ENCODE measurements around the gene HACD2.

Gene HACD2

DNA sequence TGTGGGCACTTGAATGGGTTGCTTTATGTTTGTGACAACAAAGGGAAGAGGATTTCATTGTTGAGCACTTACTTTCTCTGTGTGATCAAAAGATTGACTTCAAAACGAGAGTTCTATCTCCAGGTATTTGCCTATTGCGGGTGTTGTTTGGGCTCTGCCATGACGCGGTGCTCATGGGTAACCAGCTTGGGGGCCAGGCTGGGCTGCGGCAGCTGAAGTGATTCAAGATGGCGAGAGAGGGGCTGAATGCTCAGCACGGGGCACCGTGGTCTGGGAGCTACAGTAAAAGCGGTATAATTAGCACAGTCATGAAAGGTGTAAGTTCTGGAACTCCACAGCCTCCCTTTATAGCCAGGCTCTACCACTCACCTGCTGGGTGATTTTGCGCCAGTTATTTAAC, 105.0 kb downstream of the HACD2 start:
- no peak for DNase-seq

DNA sequence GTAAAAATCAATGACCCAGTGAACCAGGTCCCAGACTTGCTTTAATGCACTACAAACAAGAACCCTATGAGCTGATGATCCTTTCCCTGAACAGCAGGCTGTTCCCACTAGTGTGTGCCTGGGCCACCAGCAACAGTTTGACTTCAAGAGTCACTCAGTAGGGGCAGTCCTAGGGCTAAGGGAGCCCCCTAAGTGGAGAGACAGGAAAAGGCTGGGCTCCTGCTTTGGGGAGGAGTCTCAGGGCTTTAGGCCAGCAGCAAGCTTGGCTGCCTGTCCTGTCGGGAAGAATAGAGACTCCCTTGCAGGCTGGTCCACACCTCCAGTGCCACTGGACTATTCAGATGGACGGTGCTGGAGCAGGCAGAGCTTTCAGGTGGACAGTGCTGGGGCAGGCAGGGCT, 106.5 kb downstream of the HACD2 start:
- DNase-seq = no peak

DNA sequence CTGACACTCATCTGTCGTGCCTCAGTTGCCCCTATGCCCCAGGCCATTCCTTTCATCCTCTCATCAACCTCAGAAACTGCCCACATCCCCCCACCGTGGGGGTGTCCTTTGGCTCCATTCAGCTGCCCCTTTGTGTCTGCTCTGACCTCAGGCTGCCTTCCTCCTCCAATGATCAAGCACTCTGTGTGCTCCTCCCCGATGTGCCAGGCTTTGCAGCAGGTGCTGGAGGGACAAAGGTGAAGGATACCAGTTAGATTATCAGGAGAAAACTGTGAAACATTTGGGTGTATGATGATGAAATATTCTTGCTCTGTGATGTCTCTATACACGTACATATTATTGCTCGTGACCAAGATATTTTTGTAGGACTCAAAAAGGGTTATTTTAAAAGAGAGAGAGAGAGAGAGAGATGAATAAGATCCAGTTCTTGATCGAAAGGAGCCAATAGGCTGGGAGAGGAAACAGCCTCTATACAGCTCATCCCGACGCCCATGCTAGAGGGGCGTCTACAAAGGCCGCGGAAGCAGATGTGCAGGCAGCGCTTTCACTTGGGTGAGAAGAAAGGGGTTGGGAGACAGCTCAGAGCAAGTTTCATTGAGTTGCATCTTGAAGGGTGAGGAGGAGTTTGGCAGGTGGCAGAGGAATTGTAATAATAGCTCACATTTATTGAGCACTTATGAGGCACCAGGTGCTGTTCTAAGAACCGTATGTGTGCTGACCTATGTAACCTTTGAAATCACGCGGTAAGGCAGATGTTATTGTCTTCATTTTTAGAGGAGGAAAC, 107.7 kb downstream of the HACD2 start:
- DNase-seq = no peak

DNA sequence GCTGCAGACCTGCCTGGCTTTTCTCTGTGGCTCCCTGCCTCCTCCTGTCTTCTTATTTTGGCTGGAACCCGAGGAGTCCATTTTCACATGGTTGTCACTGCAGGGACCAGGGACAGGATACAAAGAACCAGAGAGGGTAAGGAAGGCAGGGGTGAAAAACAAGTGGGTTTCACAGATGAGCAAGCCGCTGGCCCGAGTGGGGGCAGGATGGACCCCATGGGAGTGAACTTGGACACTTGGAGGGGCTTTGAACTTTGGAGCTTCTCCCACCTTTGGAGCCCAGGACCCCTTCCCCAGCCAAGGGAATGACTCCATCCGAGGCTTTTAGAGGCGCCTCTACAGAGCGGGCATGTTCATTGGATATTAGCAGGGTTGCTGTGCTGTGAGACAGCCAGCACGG, 109.1 kb downstream of the HACD2 start:
- no peak for DNase-seq

DNA sequence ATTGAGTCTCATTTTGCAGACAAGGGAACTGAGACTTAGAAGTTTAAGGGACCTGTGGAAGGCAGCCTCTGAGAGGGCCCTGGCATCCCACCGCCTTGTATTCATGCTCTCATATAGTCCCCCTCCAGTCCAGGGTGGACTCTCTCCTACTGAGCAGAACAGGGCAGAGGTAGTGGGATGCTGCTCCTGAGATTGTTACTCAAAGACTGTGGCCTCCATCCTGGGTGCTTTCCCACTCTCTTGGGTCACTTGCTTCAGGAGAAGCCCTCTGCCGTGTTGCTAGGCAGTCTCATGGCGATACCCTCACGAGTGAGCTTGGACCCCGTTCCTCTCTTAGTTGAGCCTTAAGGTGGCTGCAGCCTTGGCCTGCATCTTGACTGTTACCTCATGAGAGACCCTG, 113.7 kb downstream of the HACD2 start:
- no peak for DNase-seq

DNA sequence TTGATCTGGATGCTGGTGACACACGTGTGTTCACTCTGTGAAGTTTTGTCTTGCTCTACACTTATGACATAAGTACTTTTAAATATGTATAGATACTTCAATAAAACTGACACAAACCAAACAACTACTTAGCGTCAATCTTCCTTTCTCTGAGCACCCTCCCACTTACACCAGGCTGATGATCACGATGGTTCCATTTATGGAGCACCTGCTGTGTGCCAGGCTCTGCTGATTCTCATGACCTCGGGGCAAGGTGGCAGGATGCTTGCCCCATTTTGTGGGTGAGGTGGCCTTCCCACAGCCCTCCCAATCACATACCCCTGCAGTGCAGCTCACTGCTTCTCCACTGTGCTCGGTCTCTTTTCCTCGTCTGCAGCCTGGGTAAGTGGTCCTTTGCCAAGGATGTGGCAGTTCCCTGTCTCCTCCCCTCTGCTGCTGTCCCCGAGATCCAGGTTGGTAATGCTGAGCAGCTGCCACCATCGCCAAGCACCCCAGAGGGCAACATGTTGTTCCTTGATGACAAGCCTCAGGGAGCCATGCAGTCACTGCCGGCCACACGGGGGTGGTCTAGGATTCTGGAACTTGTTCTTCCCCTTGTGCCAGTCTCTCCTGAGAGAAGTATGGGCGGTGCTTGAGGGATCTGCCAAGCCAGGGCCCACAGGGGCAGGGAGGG, 115.4 kb downstream of the HACD2 start:
- DNase-seq = no peak

DNA sequence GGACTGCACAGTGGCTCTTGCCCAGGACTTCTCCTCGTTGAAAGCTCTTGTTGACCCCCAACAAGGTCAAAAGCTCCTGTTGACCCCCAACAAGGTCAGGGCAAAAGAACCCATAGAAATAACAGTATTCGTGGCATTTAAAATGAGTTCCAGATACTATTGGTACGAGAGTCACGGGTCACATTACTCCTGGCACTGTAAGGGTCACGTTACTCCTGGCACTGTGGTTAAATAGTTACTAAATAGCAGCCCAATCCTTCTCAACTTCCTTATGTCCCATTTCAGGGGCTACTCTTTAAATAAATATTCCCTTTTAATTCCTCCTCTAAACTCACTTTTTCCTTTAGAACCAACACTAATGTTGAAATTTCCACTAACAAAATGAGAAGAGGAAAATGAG, 117.8 kb downstream of the HACD2 start:
- no peak for DNase-seq

DNA sequence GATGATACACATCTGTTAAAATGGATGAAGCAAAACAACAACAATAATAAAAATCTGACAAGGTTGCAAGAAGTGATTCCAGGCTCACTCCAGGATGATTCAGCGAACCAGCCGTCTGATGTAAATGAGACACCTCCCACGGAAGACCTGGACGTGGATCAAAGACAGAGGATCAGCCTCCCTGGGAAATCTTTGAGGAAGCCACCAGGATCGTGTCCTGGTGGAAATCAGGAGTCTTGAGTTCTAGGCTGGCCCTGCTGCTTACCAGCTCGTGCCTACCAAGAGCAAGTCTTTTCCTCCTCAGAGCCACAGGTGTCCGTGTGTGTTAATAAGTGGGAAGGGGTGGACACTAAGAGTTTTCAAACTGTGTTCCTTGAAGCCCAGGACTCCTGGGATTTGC, 120.6 kb downstream of the HACD2 start:
- no peak for DNase-seq

DNA sequence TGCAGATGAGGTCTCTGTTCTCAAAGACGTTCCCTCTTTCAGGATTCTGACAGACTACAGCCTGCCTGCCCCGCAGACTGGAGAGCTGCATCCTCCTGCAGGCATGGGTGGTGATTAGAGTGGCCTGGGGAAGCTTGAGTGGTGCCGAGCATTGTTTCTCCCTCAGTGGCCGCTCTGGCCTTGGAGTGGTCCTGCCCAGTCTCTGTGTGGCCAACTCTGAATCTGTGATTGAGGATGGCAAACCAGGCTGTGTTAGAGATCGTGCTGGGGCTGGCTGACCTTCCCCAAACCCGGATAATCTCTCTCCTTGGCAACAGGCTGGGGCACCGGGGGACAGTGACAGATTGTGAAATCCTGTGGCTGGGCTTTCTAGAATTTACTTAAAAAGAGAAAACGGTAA, 125.0 kb downstream of the HACD2 start:
- DNase-seq = no peak

DNA sequence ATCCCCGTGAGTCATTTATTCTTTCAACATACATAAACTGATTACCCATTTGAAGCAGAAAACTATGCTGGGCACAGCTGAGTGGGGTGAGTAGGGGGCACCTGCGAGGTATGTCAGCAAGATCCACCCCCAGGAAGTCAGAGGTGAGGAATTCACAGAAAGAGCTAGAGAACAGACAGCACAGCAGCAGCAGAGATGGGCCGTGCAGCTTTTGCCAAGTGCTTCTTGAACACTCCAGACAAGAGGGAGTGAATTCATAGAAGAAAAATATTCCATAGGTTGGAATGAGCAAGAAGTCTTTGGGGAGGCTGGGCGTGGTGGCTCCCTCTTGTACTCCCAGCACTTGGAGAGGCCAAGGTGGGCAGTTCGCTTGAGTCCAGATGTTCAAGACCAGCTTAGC, 126.6 kb downstream of the HACD2 start:
- DNase-seq = no peak

DNA sequence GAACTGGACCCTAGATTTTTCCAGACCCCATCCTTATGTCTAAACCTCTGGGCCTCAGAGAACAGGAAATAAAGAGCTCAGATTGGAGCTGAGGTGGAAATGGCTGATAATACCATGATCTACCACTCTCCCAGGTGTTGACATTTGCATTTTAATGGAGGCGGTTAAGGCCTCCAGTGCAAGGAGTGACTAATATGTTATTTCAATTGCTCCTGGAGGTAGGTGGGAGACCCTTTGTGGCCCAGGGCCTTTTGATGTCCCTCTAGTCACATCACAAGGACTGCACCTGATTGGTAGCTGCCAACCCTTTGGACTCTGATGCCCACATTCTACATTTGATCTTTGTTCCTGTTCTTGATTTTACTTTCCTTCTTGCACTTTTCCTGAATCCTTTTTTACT, 127.0 kb downstream of the HACD2 start:
- no peak for DNase-seq

DNA sequence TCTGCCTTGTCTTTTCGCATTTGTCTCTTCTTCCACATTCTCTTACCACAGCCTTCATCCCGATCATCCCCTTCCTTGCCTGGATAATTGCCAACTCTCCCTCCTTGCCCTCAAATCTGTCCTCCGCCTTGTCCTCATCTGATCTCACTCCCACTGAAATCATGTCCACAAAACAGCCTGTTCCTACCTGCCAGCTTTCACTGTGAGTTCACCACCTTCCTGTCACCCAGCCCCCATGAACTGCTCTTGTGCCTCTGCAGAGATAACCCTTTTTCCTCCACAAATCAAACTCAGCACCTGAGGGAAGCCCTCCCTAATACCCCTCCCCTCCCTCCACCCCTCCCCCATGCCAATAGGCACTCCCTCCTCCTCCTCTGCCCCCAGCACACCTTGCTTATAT, 131.2 kb downstream of the HACD2 start:
- no peak for DNase-seq

DNA sequence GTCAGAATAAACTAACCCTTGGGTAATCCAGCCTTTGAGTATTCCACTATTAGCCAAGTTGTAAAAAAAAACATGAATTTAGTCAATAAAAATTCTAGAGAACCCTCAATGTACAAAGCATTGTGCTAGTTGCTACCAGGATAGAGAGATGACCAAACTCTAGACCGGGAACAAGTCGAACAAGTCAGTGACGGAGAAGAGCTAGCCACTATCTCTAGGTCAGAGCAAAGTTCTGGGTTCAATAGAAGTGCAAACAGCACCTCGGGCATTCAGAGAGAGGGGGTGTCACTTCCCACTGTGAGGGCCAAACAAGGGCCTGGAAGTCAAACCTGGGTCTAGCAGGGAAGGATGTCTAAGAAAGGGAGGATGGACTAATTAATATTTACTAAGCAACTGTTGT, 133.7 kb downstream of the HACD2 start:
- no peak for DNase-seq

DNA sequence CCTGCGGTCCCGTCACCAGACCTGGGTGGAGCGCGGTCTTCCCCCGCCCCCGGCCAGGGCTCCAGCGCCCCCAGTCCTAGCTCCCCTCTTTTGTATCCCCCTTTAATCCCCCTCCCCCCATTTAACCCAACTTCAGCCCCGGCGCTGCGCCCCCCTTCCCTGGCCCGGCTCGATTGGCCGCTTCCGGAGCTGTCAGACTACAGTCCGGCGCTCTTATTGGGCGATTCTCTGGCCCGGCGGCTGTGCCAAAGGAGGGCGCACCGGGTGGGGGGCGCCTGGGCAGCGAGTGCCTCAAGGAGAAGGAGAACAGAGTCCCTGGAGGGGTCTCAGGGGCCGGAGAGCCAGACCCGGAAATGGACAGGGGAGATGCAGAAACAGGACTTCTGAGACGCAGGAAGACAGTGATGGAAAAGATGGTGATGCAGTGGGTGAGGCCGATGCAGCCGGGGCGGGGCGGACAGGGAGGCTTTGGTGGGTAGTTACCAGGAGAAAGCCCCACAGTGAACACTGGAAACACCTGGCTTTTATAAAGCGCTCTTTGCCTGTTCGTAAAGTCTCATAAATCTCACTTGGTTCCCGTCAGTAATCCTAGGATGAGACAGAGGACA, 134.8 kb downstream of the HACD2 start:
- DNase-seq = no peak

DNA sequence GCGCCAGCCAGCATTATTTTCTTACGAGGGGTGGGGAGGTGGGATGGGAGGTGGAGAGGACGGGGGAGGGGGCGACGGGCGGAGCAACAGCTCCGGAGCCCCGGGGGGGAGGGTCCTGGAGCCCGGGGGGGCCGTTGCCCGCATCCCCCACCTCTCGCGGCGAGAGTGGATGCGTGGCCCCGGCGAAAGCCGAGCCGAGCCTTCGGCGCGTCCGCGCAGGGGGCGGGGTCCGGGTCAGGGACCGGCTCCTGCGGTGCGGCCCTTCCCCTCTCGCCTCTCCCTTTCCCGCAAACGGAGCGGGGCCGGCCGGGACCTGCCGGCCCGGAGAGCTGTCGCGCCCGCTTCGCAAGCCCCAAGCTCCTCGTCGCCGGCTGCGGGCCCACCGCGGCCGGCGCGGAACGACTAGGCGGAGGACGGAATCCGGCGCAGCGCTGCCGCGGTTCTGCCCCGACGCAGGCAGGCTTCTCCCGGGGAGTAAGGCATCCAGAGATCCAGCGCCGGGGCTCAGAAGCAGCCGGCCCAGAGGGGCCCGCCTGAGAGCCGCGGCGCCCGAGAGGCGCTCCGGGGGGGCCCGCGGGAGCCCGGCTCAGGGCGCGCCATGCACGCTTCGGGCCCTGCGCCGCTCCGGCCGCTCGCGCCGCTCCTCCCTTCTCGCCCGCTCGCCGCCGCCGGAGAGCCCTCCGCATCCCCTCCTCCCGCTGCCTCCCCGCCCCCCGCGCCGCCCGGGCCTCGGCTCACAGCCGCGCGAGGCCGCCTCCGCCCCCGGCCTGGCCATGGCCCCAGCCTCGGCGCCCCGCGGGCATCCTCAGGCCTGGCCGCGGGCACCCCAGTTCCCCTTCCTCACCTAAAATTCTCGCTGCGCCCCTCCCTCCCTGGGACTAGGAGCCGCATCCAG, 135.5 kb downstream of the HACD2 start:
- peak; percentile 38 for DNase-seq

DNA sequence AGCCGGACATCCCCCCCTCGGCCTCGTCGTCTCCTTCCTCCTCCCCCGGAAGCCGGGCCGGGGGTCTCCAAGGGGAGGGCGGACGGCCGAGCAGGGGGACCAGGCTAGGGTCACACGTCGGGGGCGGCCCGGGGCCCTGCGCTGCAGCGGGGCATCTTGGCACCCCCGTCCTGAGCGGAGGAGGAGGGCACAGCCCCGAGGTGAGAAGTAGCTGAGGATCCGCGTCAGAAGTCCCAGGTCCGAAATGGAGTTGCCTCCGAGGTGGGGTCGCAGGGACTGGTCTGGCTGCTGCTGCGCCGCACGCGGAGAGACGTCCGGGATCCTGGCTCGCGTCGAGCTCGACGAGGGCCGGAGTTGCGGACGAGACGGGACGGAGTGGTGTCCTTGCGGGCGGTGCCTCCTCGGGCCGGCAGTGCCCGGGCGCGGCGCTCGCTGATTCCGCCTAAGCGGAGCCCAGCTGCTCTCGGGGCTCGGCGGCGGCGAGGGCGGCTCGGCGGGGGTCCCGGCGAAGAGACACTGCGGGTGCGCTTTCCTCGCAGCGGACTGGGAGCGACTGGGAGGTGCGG, 136.2 kb downstream of the HACD2 start, which contains the start of gene ADCY5:
ADCY5 (minus strand) TSS at position 555 of the 566 bp plus-strand sequence; CDS start at position 10, 545 bp downstream.
- no peak for DNase-seq

DNA sequence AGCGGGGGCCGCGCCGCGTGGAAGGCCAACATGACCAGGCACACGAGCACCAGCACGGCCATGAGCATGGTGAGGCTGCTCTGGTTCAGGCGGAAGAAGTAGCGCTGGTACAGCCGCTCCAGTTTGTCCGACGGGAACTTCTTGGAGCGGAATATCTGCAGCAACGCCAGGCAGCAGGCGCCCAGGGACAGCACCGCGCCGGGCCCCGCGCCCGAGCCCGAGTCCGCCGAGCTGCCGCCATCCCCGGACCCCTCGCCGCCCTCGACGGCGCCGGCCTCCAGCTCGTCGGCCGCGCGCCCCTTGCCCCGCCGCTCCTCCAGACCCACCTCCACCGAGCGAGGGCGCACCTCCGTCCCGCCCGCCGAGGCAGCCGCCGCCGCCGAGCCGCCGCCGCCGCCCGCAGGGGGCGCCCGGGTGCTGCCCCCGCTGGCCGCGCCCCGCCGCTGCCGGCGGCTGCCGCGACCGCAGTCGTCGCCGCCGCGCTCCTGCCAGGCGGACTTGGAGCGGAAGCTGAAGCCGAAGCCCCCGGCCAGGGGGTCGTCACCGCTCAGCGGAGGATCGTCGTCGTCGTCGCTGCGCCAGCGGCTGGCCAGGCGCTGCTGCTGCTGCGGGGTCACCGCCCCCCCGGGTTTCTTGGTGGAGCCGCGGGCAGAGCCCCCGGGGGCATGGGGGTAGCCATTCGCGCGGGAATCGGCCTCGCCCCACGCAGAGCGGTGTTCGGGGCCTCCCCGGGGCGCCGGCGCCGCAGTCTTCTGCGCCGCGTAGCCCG, 136.9 kb downstream of the HACD2 start:
- no peak for DNase-seq

DNA sequence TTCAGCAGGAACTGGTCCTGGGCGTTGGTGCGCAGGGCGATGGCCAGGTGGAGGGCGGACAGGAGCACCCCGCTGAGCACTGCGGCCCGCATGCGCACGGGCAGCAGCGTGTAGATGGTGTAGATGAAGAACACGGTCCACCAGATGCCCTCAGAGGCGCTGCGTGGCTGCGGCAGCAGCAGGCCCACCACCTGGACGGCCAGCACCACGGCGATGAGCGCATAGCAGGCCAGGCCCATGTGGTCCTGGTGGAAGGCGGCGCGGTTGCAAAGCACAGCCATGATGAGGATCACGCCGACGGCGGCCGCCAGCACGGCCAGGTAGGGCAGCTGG, 137.5 kb downstream of the HACD2 start:
- DNase-seq = no peak

DNA sequence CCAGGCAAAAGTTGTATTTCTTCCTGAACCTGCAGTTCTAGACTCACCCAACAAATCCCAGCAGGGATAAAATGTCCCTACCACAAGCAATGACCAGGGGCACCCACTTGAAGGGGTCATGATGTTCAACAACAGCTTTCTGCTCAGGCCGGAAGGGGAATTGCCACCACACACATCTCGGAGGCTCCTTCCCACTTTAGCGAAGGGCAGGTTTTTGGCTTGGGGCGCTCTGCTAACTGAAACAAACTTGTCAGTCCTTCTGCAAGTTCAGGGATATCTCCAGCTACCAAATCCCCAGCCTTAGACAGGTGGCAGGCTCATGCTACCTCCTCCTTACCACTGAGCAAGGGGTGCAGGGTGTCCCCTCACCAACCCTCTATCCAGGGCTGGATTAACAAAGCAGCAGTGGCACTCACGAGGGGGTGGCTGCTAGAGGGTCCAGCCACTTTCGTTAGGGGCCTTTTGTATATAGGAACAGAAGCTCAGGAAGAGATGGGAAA, 138.2 kb downstream of the HACD2 start:
- DNase-seq = no peak

DNA sequence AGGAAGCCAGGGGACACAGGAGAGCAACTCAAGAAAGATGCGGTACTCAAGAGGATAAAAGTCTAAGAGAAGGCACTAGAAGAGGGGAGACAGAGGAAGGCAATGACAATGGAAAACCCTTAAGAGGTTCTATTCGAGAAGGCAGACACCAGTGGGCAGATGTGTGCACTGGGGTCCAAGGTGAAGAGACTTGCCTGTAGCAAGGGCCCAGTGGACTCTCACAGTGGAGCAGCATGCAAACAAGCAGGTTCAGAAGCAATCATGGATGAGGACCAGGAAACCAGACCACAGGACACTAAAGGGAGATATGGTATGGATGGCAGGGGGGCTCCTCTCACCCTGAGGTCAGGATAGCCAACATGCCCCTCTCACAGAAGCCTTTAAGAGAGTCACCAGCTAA, 138.6 kb downstream of the HACD2 start:
- no peak for DNase-seq

DNA sequence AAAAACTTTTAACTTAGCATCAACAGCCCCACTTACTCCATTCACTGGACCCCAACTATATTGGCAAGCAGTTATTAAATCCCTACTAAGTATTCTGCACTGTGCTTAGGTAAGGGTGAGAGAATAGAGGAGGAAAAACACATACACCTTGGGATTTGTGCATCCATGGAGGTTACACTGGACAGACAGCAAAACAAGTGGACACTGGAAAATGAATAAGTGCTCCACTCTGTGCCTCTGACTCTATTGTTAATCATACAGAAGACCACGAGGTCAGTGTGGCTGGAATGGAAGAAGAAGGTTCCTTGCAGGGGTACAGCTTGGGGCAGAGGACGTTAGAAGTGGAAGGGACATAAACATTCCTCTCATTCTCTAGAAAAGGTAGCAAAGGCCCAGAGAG, 139.2 kb downstream of the HACD2 start:
- DNase-seq = no peak

DNA sequence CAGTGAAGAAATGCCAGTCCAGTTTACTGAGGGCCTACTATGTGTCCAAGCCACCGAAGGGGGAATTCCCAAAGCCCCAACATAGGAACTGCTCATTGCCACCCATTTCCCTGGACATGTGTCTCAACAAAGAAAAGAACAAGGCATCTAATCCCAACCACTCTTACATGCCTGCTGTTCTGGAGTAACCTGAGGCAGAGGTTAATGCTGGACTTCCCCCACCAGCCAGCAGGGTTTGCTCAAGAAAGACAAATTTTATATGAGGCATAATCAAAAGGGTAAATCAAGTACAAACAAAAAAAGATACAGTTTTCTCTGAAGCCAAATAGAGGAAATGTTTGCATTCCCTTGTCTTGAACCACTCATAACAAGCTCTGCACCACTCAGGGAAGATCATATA, 140.1 kb downstream of the HACD2 start:
- no peak for DNase-seq

All from NCI-H2107 (cell line).